T-helper 22 cell (primary cell): ENCODE data around the gene RGS17.
"Not testable (repeated sequence)": the region's sequence is repeated elsewhere in the genome, so short reads cannot be mapped to it uniquely, and the experiment has no call there.

ENCODE experiments used
- DNase-seq: peaks from one replicate; pipeline ENCODE4 v3.0.0-alpha.2; 2020; ENCODE audit warnings: low read depth

Gene RGS17, protein sequence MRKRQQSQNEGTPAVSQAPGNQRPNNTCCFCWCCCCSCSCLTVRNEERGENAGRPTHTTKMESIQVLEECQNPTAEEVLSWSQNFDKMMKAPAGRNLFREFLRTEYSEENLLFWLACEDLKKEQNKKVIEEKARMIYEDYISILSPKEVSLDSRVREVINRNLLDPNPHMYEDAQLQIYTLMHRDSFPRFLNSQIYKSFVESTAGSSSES

DNA sequence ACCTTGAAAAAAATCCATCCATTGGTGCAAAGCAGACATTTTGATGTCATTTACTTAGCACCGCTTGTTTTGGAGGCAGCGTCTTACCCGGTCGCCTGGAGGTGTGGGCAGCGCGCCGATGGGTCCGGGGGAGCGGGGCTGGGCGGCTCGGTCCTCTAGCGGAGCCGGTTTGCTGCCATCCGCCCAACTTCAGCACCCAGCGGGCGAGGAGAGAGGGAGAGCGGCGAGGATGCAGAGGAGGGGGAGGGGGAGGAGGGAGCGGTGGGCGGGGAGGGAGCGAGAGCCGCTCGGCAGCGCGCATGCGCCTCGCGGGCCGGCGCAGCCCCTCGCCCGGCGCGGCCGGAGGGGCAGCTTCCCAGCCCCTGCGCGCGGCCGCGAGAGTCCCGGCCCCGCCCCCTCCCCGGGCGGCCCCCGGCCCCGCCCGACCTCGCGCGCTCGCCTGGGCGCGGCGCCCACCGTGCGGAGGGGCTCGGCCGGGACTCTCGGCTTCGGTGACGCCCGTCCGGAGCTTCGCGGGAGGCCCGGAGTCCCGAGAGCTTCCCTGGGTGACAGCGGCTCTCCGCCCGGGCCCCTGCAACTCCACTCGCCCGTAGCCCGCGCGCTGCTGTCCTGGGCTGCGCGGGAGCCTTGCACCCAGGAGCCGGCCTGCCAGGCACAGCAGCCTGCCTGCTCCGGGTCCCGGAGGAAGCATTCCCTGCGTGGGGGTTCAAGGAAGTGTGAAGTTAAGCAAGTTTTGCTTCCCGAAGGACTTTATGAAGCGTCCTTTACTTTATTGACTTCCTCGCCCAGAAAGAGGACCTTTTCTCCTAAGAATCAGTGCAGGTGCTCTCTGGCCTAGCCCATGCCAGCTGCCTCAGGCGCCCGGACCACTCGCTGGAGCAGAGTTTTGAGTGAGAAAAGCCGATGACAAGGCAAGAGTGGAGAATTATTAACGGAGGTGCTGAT, at the start of gene RGS17:
RGS17 (minus strand) TSS at position 246 of the 945 bp plus-strand sequence. CDS start 87,264 bp downstream, outside the sequence.
- no peak for DNase-seq

DNA sequence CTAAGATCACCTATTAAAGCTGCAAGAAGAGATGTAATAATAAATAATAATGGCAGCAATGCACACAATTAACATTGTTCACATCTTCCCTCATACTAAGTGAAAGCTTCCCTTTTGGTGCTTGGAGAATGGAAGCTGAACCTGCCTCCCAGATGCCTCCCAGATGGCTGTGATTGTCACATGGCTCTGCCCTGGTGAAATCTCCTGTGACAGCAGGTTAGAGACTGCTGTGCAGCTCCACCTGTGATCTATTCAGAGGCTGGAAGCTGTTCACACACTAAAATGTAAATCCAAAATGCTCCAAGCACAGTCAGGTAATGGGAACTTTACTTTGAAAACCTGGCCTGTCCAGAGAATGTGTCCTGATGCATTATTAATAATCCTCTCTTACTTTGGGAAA, 41.7 kb upstream of the RGS17 start:
- no peak for DNase-seq

DNA sequence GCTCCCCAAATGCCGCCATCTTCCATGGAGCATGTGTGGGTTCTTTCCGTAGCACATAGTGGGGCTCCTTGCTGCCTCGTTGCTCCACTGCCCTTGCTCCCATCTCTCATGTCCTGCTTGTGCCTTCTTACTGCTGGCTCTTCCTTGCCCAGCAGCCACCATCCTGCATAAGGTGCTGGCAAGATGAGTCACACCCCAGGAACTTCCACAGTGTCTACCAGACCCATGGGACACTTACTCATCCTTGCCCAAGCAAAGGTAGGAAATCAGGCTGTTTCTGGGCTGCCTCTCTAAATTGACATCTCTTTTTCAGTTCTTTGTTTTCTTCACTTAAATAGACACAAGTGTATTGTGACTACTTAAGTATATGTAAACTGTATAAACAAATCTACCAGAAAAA, 39.4 kb upstream of the RGS17 start:
- DNase-seq, result no peak

DNA sequence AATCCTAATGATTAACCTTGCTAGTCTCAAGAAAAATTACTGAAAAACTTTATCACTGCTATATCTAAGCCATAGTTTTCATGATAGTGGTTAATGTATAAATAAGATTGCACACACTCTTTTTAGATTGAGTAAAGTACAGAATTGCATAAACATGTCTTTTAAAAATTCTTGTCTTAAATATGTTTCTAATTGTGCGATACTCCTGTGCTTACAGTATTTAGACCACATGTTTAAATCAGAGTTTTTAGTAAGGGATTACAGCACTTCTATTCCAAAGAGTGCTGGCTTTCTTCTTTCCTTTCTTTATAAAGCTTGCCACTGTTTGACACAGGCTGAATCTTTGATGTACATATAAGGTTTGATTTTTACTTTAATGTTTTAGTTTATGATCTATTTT, 36.8 kb upstream of the RGS17 start:
- no peak for DNase-seq

DNA sequence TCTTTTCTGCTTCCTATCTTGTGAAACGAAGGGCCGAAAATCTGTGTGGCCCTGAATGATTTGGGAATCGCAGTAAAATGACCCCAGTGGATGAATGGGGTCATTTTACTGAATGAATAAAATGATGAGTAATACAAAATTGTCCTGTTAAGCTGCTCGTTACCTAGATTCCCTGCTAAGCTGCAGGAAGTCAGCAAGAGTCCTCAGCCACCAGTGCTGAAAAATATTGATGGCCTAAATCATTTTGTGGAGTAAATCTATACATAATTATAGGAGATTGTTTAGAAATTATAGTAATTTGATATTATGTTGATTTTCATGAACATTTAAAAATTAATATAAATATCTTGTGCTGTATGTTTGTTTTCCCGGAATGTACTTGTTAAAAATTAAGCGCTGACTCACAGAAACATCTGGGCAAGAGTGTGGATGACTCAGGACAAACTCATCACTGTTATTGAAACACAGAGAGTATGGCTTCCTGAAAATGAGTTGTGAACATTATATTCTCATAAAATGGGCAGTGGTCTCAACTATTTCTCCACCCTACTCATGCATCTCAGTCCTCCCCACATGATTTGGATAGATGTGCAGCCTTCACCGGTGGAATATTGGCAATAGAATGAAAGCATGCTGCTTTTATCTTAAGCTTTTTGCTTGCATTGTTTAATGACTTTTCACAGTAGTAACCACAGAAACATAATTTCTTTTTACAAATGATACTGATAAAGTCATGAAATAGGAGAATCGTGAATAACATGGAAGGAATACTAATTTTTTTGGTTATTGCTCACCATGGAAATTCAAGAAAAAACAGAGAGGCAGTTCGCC, 36.2 kb upstream of the RGS17 start:
- DNase-seq, result no peak

DNA sequence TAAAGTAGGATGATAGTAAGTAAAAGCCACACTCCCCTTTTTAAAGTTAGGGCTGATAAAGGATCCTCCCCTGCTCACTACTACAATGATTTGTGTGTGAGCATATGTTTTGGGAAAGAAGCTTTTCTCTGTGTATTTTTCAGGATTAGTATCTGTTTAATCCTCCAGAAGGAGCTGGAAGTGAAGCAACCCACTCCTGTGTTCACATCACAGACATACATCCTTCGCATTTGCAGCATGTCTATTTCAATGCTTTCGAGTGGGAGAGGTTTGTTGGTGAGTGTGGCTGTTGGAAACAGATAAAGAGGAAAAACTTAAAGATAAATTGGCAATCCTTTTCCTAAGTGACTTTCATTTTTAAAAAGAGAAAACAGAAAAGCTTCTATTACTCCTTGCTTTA, 31.6 kb upstream of the RGS17 start:
- DNase-seq, result no peak

DNA sequence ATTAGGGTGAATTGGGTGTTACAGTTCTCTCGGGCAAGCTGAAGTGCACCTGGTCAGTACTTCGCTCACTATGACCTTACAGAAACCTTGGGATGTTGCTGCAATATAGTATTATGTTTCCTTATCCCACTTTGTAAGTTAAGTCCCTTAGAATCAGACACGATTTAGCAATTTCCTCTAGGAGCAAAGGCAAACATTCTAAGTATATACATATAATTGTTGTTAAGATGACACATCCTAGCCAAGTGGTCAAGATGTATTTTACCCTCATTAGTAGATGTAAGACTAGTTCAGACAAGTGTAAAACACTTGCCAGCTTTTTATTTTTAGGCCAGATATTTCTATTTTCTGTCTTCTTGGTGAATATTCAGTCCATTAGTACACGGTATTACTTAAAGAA, 31.1 kb upstream of the RGS17 start:
- no peak for DNase-seq

DNA sequence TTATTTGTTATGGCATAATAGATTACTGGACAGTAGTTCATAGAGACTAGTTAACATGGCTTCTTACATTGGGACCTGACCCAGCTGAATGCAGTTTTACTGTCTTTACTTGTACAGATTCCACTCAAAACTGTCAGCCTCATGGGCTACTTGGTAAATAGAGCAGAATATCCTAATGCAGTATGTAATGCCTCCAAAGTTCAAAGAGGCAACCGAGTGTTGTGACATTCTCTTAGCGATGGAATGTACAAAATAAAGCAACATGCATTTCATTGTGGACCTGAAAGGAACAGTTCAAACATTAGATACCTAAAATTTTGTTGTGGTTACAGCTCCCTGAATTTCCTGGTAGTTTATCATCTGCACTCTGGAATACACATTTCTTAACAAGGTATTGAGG, 29.1 kb upstream of the RGS17 start:
- no peak for DNase-seq

DNA sequence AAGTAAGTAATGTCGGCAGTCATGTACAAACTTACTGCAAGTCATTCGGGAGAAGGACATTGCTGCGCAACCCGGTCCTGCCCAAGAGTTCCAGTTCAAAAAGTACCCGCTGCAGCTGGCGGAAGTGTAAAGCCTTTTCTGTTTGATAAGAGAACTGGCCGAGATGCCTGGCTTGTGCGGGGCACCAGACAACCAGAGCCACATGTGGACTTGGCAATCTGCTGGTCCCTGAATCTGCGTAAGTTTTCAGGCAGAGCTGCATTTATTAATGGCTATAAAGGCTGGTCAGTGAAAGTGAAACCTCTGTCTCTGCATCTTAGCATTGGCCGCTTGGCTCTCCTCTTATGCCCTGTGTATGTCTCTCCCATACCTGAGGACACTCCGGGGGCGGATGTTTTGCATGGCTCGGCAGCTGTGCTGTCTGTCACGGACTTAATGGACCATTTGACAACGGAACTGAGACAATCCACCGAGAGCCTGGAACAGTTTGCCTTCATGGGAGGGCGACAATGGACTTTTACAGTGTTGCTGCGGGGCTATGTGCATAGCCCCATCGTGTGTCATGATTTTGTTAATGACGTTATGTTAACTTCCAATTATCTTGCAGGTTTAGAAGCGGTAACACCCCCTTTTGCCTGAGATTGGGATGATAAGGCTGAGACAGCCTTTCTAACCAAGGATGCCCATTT, 19.8 kb upstream of the RGS17 start:
- DNase-seq, result no peak

DNA sequence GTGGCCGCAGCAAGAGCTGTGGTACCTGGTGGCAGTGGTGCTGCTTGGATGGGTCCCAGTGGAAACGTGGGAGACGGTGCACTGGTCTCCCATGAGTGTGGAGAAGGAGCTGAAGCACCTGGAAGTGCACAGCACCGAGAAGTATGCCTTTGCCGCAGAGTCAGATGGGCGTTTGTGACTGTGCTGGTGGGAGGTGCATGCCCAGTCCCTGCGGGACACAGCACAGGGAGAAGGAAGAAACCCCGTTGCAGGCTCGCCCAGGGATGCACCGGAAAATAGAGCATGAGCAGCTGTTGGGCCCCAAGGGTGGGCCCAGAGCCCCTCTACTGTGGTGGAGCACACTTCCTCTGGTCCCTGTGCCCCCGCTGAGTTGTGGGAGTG, 19.3 kb upstream of the RGS17 start:
- DNase-seq, result no peak

DNA sequence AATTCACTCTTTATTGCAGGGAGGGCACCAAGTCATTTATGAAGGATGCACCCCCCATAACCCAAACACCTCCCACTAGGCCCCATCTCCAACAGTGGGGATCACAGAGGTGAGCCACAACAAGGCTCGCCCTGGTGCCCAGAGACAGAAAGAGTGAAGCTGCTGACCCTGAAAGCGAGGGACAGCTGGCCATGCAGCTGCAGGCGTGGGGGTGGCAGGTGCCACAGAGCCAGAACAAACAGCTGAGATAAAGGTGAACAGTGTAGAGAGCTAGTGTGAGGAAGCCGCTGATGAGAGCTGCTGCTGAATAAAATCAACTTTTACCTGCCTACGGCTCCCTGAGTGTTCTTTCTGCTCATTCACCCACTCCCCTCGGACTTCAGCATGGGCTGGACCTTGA, 18.8 kb upstream of the RGS17 start:
- no peak for DNase-seq

DNA sequence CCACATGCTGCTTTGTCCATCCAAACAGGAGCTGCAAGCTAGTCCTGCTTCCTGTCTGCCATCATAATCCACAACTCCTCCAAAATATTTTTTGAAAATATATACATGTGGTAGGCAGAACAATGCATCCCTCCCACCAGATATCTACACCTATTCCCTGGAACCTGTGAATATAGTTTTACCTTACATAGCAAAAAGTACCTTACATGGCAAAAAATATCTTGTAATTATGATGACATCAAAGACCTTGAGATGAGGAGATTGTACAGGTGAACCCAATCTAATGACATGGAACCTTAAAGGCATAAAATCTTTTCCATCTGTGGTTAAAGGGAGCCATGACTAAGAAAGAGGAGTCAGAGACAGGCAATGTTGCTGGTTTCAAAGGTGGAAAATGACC, 15.3 kb upstream of the RGS17 start:
- no peak for DNase-seq

DNA sequence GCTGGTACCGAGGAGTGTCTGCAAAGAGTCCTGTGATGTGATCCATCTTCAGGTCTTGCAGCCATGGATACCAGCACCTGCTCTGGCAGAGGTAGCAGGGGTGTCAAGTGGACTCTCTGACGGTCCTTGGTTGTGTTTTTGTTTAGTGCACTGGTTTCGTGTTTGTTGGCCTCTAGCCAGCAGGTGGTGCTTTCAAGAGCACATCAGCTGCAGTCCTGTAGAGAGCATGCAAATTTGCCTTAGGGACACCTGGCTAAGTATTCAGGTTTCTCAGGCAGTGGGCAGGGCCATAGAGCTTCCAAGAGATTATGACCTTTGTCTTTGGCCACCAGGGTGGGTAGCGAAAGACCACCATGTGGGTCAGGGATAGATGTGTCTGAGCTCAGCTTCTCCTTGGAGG, 14.5 kb upstream of the RGS17 start:
- no peak for DNase-seq

DNA sequence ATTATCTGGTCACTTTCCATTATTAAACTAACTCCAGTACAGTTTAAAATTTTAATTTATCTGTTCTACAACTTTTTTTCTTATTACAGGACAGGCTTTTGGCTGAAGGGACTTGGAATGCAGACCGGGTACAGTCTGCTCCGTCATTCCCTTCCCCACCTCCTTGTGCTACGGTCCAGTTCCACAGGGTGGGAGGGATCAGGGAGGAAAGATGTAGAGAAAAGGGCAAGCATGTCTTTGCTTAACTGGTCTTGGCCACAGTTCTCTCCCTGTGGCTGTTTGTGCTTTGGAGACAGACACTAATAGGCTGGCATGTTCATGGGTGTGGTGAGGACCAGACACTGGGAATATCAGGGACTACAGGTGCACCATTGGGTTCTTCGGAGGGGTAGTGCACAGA, 12.1 kb upstream of the RGS17 start:
- DNase-seq, result no peak

DNA sequence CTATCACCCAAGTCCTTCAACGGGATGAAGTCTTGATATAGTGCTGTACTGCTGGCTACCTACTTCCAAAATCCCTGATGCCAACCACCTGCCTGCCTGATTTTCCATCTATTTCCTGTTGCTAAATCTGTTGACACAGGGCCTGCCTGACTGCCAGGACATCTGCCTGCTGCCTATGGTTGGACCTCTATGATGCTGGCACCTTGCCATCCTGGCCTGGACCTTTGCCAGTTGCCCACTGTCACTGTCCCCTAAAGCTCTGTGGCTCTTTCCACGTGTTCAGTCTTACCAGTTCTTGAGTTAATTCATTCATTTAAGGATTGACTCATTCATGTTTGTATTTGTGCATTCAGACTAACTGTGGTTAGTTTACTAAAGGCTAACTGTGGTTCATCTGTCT, 9.2 kb upstream of the RGS17 start:
- no peak for DNase-seq

DNA sequence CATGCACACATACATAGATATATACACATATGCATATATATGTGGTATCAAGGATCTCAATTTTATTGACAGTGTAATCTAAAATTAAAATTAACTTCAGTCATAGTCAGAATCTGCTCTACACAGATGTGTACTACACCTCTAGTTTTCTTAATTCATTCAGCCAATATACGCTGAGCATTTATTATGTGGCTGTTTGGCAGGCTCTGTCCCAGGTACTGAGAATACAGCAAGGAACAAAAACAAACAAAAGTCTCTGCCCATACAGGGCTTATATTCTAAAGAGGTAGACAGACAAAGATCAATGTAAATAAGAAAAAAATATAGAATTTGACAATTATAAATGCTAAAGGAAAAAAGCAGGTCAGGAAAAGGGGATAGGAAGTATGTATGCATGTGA, 7.8 kb upstream of the RGS17 start:
- no peak for DNase-seq

DNA sequence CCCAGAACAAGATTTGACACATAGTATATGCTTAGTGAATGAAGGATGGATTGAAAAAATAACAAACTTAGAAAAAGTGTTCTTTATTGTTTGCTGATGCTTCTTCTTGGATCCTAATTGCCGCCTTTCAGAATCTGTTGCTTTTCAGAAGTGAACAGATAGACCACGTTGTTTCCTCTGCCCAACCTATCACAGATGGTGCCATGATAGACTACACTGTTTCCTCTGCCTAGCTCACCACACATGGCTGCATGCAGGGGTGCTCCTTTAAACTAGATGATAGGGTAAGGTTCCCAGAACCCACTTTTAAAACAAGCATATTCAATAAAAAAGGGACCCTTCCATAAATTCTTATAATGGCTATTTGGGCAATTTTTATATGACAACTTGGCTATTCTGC, 4.6 kb upstream of the RGS17 start:
- no peak for DNase-seq

DNA sequence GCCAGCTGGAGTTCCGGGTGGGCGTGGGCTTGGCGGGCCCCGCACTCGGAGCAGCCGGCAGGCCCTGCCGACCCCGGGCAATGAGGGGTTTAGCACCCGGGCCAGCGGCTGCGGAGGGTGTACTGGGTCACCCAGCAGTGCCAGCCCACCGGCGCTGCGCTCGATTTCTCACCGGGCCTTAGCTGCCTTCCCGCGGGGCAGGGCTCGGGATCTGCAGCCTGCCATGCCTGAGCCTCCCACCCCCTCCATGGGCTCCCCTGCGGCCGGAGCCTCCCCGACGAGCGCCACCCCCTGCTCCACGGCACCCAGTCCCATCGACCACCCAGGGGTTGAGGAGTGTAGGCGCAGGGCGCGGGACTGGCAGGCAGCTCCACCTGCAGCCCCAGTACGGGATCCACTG, 2.6 kb upstream of the RGS17 start:
- DNase-seq, result not testable (repeated sequence)

DNA sequence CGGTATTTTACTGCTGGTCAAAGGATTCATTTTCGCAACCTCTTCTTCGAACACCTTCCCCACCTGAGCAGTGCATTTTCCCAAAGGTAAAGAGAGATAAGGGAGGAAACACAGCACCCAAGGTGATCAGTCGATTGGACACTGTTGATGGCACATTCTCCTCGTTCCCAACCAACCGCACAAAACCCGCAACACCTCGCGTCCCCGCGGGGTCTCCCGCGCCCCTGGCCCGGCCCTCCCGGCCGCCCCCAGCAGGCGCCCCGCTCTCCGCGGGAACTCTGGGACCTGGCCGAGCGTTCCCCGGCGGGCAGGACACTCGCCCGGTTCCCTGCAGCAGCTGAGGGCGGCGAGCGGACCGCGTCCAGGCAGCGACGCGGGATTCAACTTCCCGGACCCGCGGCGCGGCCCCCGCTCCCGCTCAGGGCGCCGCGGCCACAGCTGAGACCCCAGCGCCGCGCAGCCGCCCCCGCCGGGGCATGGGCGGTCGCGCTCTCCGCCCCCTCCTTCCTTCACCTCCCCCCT, 506 bp downstream of the RGS17 start:
- DNase-seq, result no peak

DNA sequence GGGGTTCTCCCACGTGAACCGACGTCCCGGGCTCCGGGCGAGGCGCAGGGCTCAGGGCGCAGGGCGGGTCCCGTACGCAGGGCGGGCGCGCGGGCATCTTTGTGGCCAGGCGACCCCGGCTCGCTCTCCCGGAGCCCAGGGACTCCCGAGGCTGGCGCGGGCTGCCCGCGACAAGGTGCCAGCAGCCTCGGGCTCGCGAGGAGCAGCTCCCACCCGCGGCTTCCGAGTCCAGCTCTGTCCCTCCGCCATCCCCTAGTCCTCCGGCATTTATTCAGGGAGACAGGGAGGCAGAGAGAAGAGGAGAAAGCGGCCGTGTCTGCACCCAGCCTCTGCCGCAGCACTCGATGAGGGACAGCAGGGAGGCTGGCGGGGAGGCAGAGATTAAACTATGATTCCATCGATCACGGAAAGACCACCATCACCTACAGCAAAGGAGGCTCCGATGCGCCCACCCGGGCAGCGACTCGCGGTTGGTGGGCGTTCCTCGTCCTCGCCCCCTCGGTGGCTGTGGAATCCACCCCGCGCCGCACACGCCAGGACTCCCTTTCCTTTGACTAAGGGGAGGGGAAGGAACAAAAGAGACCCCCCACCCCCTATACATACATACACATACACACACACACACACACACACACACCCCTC, 1.1 kb downstream of the RGS17 start:
- no peak for DNase-seq

DNA sequence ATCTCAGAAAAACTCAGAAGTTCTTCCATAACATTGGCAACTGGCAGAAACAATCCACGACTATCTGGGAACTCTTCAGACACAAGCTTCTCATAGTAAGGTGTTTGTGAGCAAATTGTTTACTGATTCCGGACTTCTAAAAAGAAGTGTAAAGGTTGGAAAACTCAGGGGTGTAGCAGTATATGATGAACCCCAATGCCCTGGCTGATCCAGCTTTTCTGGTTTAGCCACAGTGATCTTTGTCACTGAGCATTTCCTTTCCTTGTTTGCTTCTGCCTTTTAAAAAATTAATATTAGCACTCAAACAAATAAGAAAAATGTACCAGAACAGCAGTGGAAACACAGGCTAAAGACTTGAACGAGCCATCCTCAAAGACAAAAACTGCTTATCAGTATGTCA, 4.9 kb downstream of the RGS17 start:
- DNase-seq, result no peak
